ENCODE results near the gene CTIF.

CTIF gene

GRCh38 chr18:48801728-48802542, 263.1 kb downstream of the CTIF start:
- no peak for TF ChIP-seq CTCF (IDR thresholded peaks at IDR 0.05; ENCODE audit: extremely low read depth, missing control alignments)

GRCh38 chr18:48802543-48803290, 263.9 kb downstream of the CTIF start:
- DNase-seq (ENCODE audit: low spot score) = no peak
- TF ChIP-seq CTCF (IDR thresholded peaks at IDR 0.05; ENCODE audit: extremely low read depth, missing control alignments) = no peak

More at GRCh38 chr18:48801728-48802542, 263.1 kb downstream of the CTIF start:
- no peak for DNase-seq (ENCODE audit: low spot score)

- TF ChIP-seq CTCF (IDR thresholded peaks at IDR 0.05; ENCODE audit: extremely low read depth, missing control alignments) = no peak
- no peak for DNase-seq (ENCODE audit: low spot score)
Observed at GRCh38 chr18:48803518-48803917, 264.7 kb downstream of the CTIF start.

GRCh38 chr18:48803951-48804855, 265.4 kb downstream of the CTIF start:
- DNase-seq (ENCODE audit: low spot score) = no peak

GRCh38 chr18:48804856-48805610, 266.2 kb downstream of the CTIF start:
- no peak for DNase-seq (ENCODE audit: low spot score)
- TF ChIP-seq CTCF (IDR thresholded peaks at IDR 0.05; ENCODE audit: extremely low read depth, missing control alignments) = no peak

More at GRCh38 chr18:48803951-48804855, 265.4 kb downstream of the CTIF start:
- TF ChIP-seq CTCF (IDR thresholded peaks at IDR 0.05; ENCODE audit: extremely low read depth, missing control alignments) = no peak

- DNase-seq (ENCODE audit: low spot score) = no peak
- no peak for TF ChIP-seq CTCF (IDR thresholded peaks at IDR 0.05; ENCODE audit: extremely low read depth, missing control alignments)
Observed at GRCh38 chr18:48805826-48806535, 267.1 kb downstream of the CTIF start.
